ENCODE data around the gene P2RY13.

The P2RY13 gene

GRCh38 chr3:151289445-151289844, 39.9 kb downstream of the P2RY13 start:
- DNase-seq, result no peak

- no peak for DNase-seq
Measured at GRCh38 chr3:151285940-151286339, 43.4 kb downstream of the P2RY13 start.

- no peak for DNase-seq
Measured at GRCh38 chr3:151283907-151284461, 45.4 kb downstream of the P2RY13 start.

- DNase-seq, result no peak
Measured at GRCh38 chr3:151283387-151283786, 46.0 kb downstream of the P2RY13 start.

GRCh38 chr3:151282921-151283320, 46.4 kb downstream of the P2RY13 start:
- no peak for DNase-seq

GRCh38 chr3:151281671-151282324, 47.6 kb downstream of the P2RY13 start:
- no peak for DNase-seq

- no peak for DNase-seq
Measured at GRCh38 chr3:151278230-151278629, 51.1 kb downstream of the P2RY13 start, which contains the start of gene P2RY14. P2RY14 (minus strand) TSS chr3:151278542; CDS start chr3:151214316, 64,226 bp downstream.

GRCh38 chr3:151276687-151277042, 52.7 kb downstream of the P2RY13 start:
- DNase-seq, result no peak

Data from activated effector memory CD4-positive, alpha-beta T cell treated with Interleukin-2 at 50 U/mL for 16 hours (primary cell).